ENCODE measurements around the gene SMAP1. TPM values are rescaled to one million over a fixed set of nuclear protein-coding genes. Genes with fewer than 3 reads are reported as not detected.

SMAP1 gene
- total RNA-seq, 2 donors from 2014 or later, result 26.0 to 30.3 TPM

DNA sequence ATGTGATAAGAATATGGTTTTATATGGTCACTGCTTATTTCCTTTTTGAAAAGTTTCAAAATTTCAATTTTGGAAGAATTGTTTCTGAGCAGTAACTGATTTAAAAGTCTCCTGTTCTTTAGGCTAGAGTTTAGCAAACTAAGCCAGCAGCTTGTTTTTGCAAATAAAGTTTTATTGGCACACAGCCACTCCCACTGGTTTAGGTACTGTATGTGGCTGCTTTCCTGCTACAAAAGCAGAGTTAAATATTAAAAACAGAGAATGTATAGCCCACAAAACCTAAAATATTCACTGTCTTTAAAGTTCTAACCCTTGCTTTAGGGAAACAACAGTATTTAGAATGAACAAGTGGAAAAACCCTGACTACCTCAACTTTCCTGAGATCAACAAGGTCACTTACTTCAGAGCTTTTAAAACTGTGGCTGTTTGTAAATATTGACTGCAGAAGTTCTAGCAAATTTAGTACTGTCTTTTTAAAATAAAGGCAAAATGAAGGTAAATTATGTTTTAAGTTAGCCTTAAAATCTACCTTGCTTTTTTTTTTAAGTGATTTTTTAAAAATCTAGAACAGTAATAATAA lies 185.1 kb downstream of the SMAP1 start:
- intact Hi-C loops (cut with DNase I), result no loop called here
- TF ChIP-seq POLR2A (IDR thresholded peaks at IDR 0.05) (no peak), POLR2AphosphoS5 (IDR thresholded peaks at IDR 0.05) (no peak), CTCF (IDR thresholded peaks at IDR 0.05) (no peak)

GRCh38 chr6:70857387-70858077 lies 189.8 kb downstream of the SMAP1 start:
- H3K9me3 ChIP-seq, result no peaks in the 10 kb centered on the region
- no peak for DNase-seq (ENCODE audit: low spot score)
- TF ChIP-seq CTCF (IDR thresholded peaks at IDR 0.05) (no peak), POLR2A (IDR thresholded peaks at IDR 0.05) (no peak), POLR2AphosphoS5 (IDR thresholded peaks at IDR 0.05) (no peak)
- no peak overlapping the region for H3K27ac ChIP-seq
- no peak overlapping the region for H3K4me3 ChIP-seq
- WGBS, result 81% methylated on average over 5 of the region's 5 CpGs
- intact Hi-C loops (cut with DNase I), result no loop called here
- no peaks in the 10 kb centered on the region for H3K36me3 ChIP-seq
- H3K27me3 ChIP-seq (replicated peaks; ENCODE audit: insufficient read depth), result no peaks in the 10 kb centered on the region
- no peaks in the 10 kb centered on the region for H3K4me1 ChIP-seq (replicated peaks)

More for the DNA sequence above, 185.1 kb downstream of the SMAP1 start:
- Histone ChIP-seq H3K27ac (no peak overlapping the region), H3K4me1 (replicated peaks) (no peaks in the 10 kb centered on the region), H3K27me3 (replicated peaks; ENCODE audit: insufficient read depth) (no peaks in the 10 kb centered on the region), H3K4me3 (no peak overlapping the region), H3K36me3 (no peaks in the 10 kb centered on the region), H3K9me3 (no peaks in the 10 kb centered on the region)
- DNase-seq (ENCODE audit: low spot score), result no peak

- no peak overlapping the region for H3K4me3 ChIP-seq
- no peak for DNase-seq (ENCODE audit: low spot score)
- no peak overlapping the region for H3K27ac ChIP-seq
- TF ChIP-seq CTCF (IDR thresholded peaks at IDR 0.05) (no peak), POLR2A (IDR thresholded peaks at IDR 0.05) (no peak), POLR2AphosphoS5 (IDR thresholded peaks at IDR 0.05) (no peak)
- intact Hi-C loops (cut with DNase I), result no loop called here
- no peaks in the 10 kb centered on the region for H3K9me3 ChIP-seq
- H3K36me3 ChIP-seq, result no peaks in the 10 kb centered on the region
- 81% methylated on average over 1 of the region's 1 CpG for WGBS
- no peaks in the 10 kb centered on the region for H3K4me1 ChIP-seq (replicated peaks)
- no peaks in the 10 kb centered on the region for H3K27me3 ChIP-seq (replicated peaks; ENCODE audit: insufficient read depth)
These were observed 192.4 kb downstream of the SMAP1 start for GRCh38 chr6:70860045-70860444.

DNA sequence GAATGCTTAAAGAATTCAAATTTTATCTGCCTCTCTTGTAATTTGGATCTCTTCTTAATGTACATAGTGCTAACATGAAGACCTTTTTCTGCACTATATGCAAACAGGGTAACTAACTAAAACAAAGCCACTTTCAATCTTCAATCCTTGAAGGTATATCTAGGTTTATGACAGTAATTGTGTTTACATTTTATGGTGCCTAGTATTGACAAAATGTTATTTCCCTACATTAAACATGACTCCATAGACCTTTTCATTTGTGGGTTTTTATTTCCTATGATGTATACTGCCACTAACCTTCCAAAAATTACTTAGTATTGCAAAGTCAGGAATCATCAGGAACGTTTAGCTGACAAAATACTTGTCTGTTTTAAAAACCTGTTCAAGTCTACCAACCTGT lies 193.2 kb downstream of the SMAP1 start:
- Histone ChIP-seq H3K36me3 (no peaks in the 10 kb centered on the region), H3K4me1 (replicated peaks) (no peaks in the 10 kb centered on the region), H3K4me3 (no peak overlapping the region), H3K9me3 (no peaks in the 10 kb centered on the region), H3K27me3 (replicated peaks; ENCODE audit: insufficient read depth) (no peaks in the 10 kb centered on the region), H3K27ac (no peak overlapping the region)
- intact Hi-C loops (cut with DNase I), result no loop called here
- WGBS, result 72% methylated on average over 1 of the region's 1 CpG
- TF ChIP-seq POLR2A (IDR thresholded peaks at IDR 0.05) (no peak), CTCF (IDR thresholded peaks at IDR 0.05) (no peak), POLR2AphosphoS5 (IDR thresholded peaks at IDR 0.05) (no peak)
- no peak for DNase-seq (ENCODE audit: low spot score)

DNA sequence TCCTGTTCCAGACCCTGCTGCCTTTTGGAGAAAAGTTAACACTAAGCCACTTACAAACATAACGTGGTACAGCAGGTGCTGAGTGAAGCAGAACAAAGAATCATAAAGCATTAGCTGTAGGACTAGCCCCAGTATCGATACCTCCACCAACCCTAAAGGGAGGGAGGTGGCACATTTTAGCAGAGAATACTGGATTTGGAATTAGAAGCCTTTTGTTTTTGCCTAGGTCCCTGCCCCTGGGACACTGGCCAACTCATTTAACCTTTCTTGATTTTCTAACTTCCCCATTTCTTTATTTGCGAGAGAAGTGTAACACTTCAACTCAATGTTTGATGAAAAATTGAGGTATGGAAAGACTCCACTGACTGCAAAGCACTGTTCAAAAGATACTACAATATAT lies 195.7 kb downstream of the SMAP1 start:
- Histone ChIP-seq H3K9me3 (no peaks in the 10 kb centered on the region), H3K4me1 (replicated peaks) (no peaks in the 10 kb centered on the region), H3K27me3 (replicated peaks; ENCODE audit: insufficient read depth) (no peaks in the 10 kb centered on the region), H3K4me3 (no peak overlapping the region), H3K36me3 (no peaks in the 10 kb centered on the region), H3K27ac (no peak overlapping the region)
- WGBS, result 74% methylated on average over 3 of the region's 3 CpGs
- DNase-seq (ENCODE audit: low spot score), result no peak
- no peak for TF ChIP-seq POLR2AphosphoS5 (IDR thresholded peaks at IDR 0.05)
- TF ChIP-seq POLR2A (IDR thresholded peaks at IDR 0.05), result no peak
- no peak for TF ChIP-seq CTCF (IDR thresholded peaks at IDR 0.05)
- intact Hi-C loops (cut with DNase I), result no loop called here

Measured in prostate gland (tissue), 2 donors.